ENCODE results near the gene EIF3L.

The EIF3L gene

GRCh38 chr22:37905534-37906363, 56.5 kb downstream of the EIF3L start, which contains the start of gene MICALL1:
Gene MICALL1, plus strand, starts transcription at chr22:37906297. Its CDS starts 126 bp downstream, at chr22:37906423.
- DNase-seq (ENCODE audit: low read depth, low spot score) = peak; percentile 94

DNA sequence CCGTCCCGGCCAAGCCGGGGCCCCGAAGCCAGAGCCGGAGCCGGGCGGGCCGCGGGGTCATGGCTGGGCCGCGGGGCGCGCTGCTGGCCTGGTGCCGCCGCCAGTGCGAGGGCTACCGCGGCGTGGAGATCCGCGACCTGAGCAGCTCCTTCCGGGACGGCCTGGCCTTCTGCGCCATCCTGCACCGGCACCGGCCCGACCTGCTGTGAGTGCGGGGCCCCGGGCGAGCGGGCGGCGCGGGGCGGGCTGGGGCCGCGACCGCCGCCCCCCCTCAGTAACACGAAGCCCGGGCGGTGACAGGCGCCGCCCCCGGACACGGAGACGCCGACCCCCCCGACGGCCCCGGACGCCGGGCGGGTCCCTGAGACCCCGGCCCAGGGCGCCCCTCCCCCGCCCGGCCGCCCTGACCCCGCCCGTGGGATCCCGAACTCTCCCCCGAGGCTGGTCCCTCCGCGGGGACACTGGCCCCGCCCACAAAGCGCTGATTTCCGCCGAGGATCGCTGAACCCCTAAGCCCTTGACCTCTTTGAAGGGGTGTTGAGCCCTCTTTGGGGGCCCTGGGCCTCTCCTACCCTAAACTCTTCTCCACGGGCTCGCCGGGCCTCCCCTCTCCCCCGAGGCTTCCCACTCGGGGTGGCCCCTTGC, 57.3 kb downstream of the EIF3L start:
- DNase-seq (ENCODE audit: low read depth, low spot score) = no peak

- DNase-seq (ENCODE audit: low read depth, low spot score) = no peak
Measured at GRCh38 chr22:37907036-37907954, 58.1 kb downstream of the EIF3L start.

- DNase-seq (ENCODE audit: low read depth, low spot score) = no peak
Measured at GRCh38 chr22:37909766-37910165, 60.5 kb downstream of the EIF3L start.

- DNase-seq (ENCODE audit: low read depth, low spot score) = peak; percentile 34
Measured at GRCh38 chr22:37910890-37911672, 61.9 kb downstream of the EIF3L start.

DNA sequence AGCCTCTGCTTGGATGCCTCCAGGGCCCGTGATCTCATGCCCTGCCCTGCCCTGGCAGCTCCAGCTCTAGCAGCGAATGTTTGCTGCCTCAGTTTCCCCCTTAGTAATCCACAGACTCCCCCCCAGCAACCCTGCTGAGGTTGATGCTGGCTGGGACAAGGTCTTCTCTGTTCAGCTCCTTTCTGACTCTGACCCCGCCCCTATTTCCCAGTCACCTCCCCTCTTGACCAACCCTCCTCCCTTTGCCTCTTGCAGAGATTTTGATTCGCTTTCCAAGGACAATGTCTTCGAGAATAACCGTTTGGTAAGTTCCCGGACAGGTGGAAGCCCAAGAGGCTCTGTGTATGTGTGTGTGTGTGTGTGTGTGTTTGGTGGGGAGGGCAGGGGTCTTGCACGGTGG, 62.5 kb downstream of the EIF3L start:
- DNase-seq (ENCODE audit: low read depth, low spot score) = no peak

DNA sequence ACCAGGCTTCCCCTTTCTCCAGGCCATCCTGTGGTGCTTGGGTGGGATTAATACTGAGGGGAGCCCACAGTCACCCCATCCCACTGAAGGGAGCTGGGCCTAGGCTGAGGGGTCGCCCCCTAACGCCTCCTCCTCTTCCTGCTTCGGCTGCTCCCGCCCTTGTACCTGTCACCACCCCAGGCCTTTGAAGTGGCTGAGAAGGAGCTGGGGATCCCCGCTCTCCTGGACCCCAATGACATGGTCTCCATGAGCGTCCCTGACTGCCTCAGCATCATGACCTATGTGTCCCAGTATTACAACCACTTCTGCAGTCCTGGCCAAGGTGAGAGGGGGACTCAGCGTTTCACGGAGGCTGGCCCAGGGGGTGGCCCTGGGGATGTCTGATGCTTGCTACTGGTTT, 63.0 kb downstream of the EIF3L start:
- no peak for DNase-seq (ENCODE audit: low read depth, low spot score)

DNA sequence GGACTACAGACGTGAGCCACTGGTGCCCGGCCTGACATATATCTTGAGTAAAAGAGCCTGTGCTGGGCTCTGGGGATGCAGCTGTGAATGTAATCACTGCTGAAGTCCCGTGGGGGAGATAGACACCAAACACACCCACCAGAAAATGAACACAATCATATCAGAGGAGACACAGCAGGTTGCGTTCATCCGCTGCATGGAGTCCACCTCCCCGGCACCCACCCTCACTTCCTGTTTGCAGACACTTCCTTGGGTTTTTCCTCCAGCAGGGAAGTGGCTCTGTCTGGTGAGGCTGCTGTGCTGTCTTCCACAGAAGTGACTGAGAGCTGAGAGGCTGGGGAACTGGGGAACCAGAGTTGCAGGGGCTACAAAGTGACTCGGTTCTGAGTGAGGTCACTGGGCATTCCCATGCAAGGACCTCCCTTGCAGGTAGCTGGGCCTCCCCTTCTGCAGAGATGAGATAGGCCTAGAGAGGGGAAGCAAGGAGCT, 64.1 kb downstream of the EIF3L start:
- no peak for DNase-seq (ENCODE audit: low read depth, low spot score)

- DNase-seq (ENCODE audit: low read depth, low spot score) = no peak
Measured at GRCh38 chr22:37916311-37916710, 67.1 kb downstream of the EIF3L start.

DNA sequence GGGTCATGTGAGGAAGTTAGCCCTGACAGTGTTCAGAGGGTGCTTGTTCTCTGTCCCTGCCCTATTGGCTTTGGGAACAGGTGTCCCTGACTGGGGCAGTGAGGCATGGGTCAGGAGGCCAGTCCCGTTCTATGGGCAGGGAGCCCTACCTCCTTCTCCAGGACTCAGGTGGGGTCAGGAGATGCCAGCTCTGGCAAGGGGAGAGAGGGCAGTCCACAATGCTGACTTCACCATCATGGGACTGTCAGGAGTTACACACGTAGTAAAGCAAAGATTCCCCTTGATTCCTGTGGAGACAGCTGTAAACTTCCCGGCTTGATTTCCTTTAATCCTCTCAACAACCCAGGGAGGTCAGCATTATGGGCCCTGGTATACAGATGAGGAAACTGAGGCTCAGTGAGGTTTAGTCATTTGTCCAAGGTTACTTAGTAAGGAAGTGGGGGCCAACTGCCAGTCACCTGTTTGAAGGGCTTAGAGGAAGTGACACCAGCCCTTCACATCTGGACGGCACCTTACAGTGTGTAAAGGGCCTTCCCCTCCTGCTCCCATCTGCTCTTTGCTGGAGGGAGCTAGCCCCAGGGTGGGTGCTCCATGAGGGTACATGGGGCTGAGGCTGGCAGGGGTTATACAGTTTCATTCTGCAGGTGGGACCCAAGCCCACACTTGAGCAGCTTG, 68.8 kb downstream of the EIF3L start:
- no peak for DNase-seq (ENCODE audit: low read depth, low spot score)

- DNase-seq (ENCODE audit: low read depth, low spot score) = no peak
Measured at GRCh38 chr22:37918580-37919270, 69.5 kb downstream of the EIF3L start.

GRCh38 chr22:37920126-37920525, 70.9 kb downstream of the EIF3L start:
- DNase-seq (ENCODE audit: low read depth, low spot score) = no peak

DNA sequence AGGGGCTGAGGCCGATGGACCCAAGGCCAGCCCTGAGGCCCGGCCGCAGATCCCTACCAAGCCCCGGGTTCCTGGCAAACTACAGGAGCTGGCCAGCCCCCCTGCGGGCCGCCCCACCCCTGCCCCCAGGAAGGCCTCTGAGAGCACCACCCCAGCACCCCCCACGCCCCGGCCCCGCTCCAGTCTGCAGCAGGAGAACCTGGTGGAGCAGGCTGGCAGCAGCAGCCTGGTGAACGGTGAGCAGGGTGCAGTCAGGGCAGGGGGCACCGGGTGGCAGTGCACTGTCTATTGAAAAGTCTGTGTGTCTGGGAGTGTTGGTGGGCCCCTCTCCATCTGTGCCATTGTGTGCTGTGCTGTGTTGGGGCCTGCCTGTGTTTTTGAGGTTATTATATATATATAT, 73.0 kb downstream of the EIF3L start:
- no peak for DNase-seq (ENCODE audit: low read depth, low spot score)

- no peak for DNase-seq (ENCODE audit: low read depth, low spot score)
Measured at GRCh38 chr22:37923927-37924326, 74.7 kb downstream of the EIF3L start.

- DNase-seq (ENCODE audit: low read depth, low spot score) = no peak
Measured at GRCh38 chr22:37924386-37925065, 75.3 kb downstream of the EIF3L start.

- no peak for DNase-seq (ENCODE audit: low read depth, low spot score)
Measured at GRCh38 chr22:37925330-37925729, 76.1 kb downstream of the EIF3L start.

DNA sequence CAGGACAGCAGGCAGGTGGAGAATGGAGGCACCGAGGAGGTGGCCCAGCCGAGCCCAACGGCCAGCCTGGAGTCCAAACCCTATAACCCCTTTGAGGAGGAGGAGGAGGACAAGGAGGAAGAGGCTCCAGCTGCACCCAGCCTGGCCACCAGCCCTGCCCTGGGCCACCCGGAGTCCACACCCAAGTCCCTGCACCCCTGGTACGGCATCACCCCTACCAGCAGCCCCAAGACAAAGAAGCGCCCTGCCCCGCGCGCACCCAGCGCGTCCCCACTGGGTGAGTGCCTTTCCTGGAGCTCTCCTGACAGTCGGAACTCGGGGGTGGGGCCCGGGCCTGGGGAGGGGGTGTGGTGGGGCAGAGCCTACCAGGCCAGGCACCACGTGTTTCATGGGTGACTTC, 76.5 kb downstream of the EIF3L start:
- DNase-seq (ENCODE audit: low read depth, low spot score) = no peak

DNA sequence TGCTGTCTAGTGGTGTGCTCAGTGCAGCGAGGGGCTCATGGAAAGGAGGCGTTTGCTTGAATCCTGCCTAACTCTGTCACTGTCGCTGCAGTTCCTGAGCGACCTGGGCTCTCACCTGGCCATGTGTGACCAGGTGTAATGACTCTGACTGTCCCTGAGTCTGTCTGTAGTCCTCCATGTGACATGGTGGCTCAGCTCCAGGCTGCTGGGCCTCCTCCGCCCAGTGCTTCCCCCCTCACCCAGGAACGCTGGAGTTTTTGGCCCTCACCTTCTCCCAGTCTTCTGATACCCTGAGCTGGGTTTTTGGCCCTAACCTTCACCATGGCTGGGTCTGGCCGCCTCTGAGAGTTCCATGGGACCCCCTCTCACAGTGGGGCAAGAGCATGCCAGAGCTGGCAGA, 77.1 kb downstream of the EIF3L start:
- DNase-seq (ENCODE audit: low read depth, low spot score) = no peak
